Muscle layer of colon (tissue), 2 donors: ENCODE results near the gene PPP1R7.

Experiments
- H3K27ac ChIP-seq: one replicate; pipeline ENCODE4 v1.7.0; 2013; ENCODE audit warnings: low read depth, mild to moderate bottlenecking, low read length, moderate library complexity
- H3K27me3 ChIP-seq, 2 donors: one replicate each; pipeline ENCODE4 v1.7.0; 2013; ENCODE audit warnings: low read length in 2 of 2, mild to moderate bottlenecking in 2 of 2; ENCODE audit not compliant: insufficient read depth in 2 of 2, control insufficient read depth in 1 of 2
- H3K36me3 ChIP-seq: one replicate; pipeline ENCODE4 v1.7.0; 2013; ENCODE audit warnings: mild to moderate bottlenecking, low read length; ENCODE audit not compliant: insufficient read depth
- H3K4me1 ChIP-seq: one replicate; pipeline ENCODE4 v1.7.0; 2013; ENCODE audit warnings: mild to moderate bottlenecking, low read length; ENCODE audit not compliant: insufficient read depth
- H3K4me3 ChIP-seq, 2 donors: one replicate each; pipeline ENCODE4 v1.7.0; 2013; ENCODE audit warnings: low read length in 2 of 2, low read depth in 1 of 2, mild to moderate bottlenecking in 1 of 2, moderate library complexity in 1 of 2
- H3K9ac ChIP-seq: one replicate; pipeline ENCODE4 v1.7.0; 2013; ENCODE audit warnings: low read length
- H3K9me3 ChIP-seq: one replicate; pipeline ENCODE4 v1.7.0; 2013; ENCODE audit warnings: mild to moderate bottlenecking, low read length
- donor health status: abdominal sarcoma.
- donor health status: Adenocarcinoma of cecum.

Gene PPP1R7

GRCh38 chr2:241223211-241224017 lies 73.1 kb downstream of the PPP1R7 start:
- H3K27ac ChIP-seq = no peak overlapping the region
- H3K4me3 ChIP-seq = no peak overlapping the region
- peaks cover 3% of the 10 kb centered on the region for H3K4me1 ChIP-seq
- H3K9me3 ChIP-seq = no peaks in the 10 kb centered on the region
- H3K9ac ChIP-seq = no peak overlapping the region
- H3K36me3 ChIP-seq = peaks cover 15% of the 10 kb centered on the region
- no peaks in the 10 kb centered on the region for H3K27me3 ChIP-seq

- no peak overlapping the region for H3K4me3 ChIP-seq
- no peak overlapping the region for H3K9ac ChIP-seq
- no peaks in the 10 kb centered on the region for H3K9me3 ChIP-seq
Observed at GRCh38 chr2:241224018-241224850, 74.0 kb downstream of the PPP1R7 start.

GRCh38 chr2:241224851-241225438 lies 74.7 kb downstream of the PPP1R7 start:
- H3K27me3 ChIP-seq = no peaks in the 10 kb centered on the region
- H3K9ac ChIP-seq = no peak overlapping the region
- H3K4me3 ChIP-seq = no peak overlapping the region
- peaks cover 28% of the 10 kb centered on the region for H3K36me3 ChIP-seq
- H3K4me1 ChIP-seq = no peaks in the 10 kb centered on the region
- no peaks in the 10 kb centered on the region for H3K9me3 ChIP-seq
- no peak overlapping the region for H3K27ac ChIP-seq

More at GRCh38 chr2:241224018-241224850, 74.0 kb downstream of the PPP1R7 start:
- Histone ChIP-seq H3K27me3 (no peaks in the 10 kb centered on the region), H3K36me3 (peaks cover 23% of the 10 kb centered on the region), H3K27ac (no peak overlapping the region), H3K4me1 (no peaks in the 10 kb centered on the region)

- H3K27ac ChIP-seq = no peak overlapping the region
- H3K9me3 ChIP-seq = no peaks in the 10 kb centered on the region
- peaks cover 34% of the 10 kb centered on the region for H3K36me3 ChIP-seq
Observed at GRCh38 chr2:241225545-241225944, 75.3 kb downstream of the PPP1R7 start.

GRCh38 chr2:241225983-241226382 lies 75.7 kb downstream of the PPP1R7 start:
- H3K4me1 ChIP-seq = no peaks in the 10 kb centered on the region
- H3K9me3 ChIP-seq = no peaks in the 10 kb centered on the region
- no peak overlapping the region for H3K27ac ChIP-seq
- no peak overlapping the region for H3K9ac ChIP-seq
- H3K36me3 ChIP-seq = peaks cover 38% of the 10 kb centered on the region
- H3K4me3 ChIP-seq = no peak overlapping the region
- H3K27me3 ChIP-seq = no peaks in the 10 kb centered on the region

More at GRCh38 chr2:241225545-241225944, 75.3 kb downstream of the PPP1R7 start:
- Histone ChIP-seq H3K27me3 (no peaks in the 10 kb centered on the region), H3K4me1 (no peaks in the 10 kb centered on the region), H3K9ac (no peak overlapping the region), H3K4me3 (no peak overlapping the region)

- peaks cover 46% of the 10 kb centered on the region for H3K36me3 ChIP-seq
- no peaks in the 10 kb centered on the region for H3K9me3 ChIP-seq
- no peak overlapping the region for H3K4me3 ChIP-seq
- no peak overlapping the region for H3K27ac ChIP-seq
- no peak overlapping the region for H3K9ac ChIP-seq
- H3K27me3 ChIP-seq = no peaks in the 10 kb centered on the region
- H3K4me1 ChIP-seq = no peaks in the 10 kb centered on the region
Observed at GRCh38 chr2:241226723-241227572, 76.7 kb downstream of the PPP1R7 start.

- Histone ChIP-seq H3K9me3 (no peaks in the 10 kb centered on the region), H3K36me3 (peaks cover 47% of the 10 kb centered on the region), H3K4me3 (no peak overlapping the region), H3K27ac (no peak overlapping the region), H3K9ac (no peak overlapping the region), H3K4me1 (no peaks in the 10 kb centered on the region), H3K27me3 (no peaks in the 10 kb centered on the region)
Observed at GRCh38 chr2:241227594-241227993, 77.3 kb downstream of the PPP1R7 start.

GRCh38 chr2:241228081-241228859 lies 78.0 kb downstream of the PPP1R7 start:
- peaks cover 52% of the 10 kb centered on the region for H3K36me3 ChIP-seq

GRCh38 chr2:241228860-241229516 lies 78.7 kb downstream of the PPP1R7 start:
- no peaks in the 10 kb centered on the region for H3K4me1 ChIP-seq
- H3K27me3 ChIP-seq = no peaks in the 10 kb centered on the region
- H3K36me3 ChIP-seq = peaks cover 59% of the 10 kb centered on the region
- H3K9ac ChIP-seq = no peak overlapping the region
- no peaks in the 10 kb centered on the region for H3K9me3 ChIP-seq
- H3K4me3 ChIP-seq = no peak overlapping the region
- no peak overlapping the region for H3K27ac ChIP-seq

More at GRCh38 chr2:241228081-241228859, 78.0 kb downstream of the PPP1R7 start:
- Histone ChIP-seq H3K9me3 (no peaks in the 10 kb centered on the region), H3K27ac (no peak overlapping the region), H3K27me3 (no peaks in the 10 kb centered on the region), H3K4me3 (no peak overlapping the region), H3K4me1 (no peaks in the 10 kb centered on the region), H3K9ac (no peak overlapping the region)
